Mucosa of descending colon (tissue), 3 donors: ENCODE measurements around the gene TNIP1. TPM values are rescaled to one million over a fixed set of nuclear protein-coding genes. Genes with fewer than 3 reads are reported as not detected.

ENCODE experiments used
- ATAC-seq: fragments of 200-7000 bp; cut with Tn5 transposase; one replicate; pipeline ENCODE4 v1.9.1; 2020; ENCODE audit warnings: mild to moderate bottlenecking, moderate library complexity
- DNase-seq, 3 donors: peaks; one replicate each; pipeline ENCODE4 v3.0.0-alpha.2; 2020
- H3K36me3 ChIP-seq: fragments of 200-600 bp; one replicate; pipeline ENCODE4 v1.8.0; 2021; ENCODE audit warnings: low read depth, mild to moderate bottlenecking
- H3K4me1 ChIP-seq: fragments of 200-600 bp; one replicate; pipeline ENCODE4 v1.8.0; 2021; ENCODE audit warnings: low read depth, mild to moderate bottlenecking
- H3K4me3 ChIP-seq: fragments of 200-600 bp; one replicate; pipeline ENCODE4 v1.8.0; 2021; ENCODE audit warnings: mild to moderate bottlenecking
- H3K9me3 ChIP-seq: fragments of 200-600 bp; one replicate; pipeline ENCODE4 v1.8.0; 2021; ENCODE audit warnings: mild to moderate bottlenecking
- CTCF ChIP-seq: fragments of 200-600 bp; IDR thresholded peaks from one replicate; pipeline ENCODE4 v1.8.0; 2022; ENCODE audit warnings: antibody characterized with exemption, mild to moderate bottlenecking
- intact Hi-C, 2 donors: fragments of 100-400 bp; cut with DNase I in 1 of 2; cut with micrococcal nuclease in 1 of 2; formaldehyde crosslinking; loops; one replicate each; pipeline versions ENCODE4 v1.11.0 to v1.11.1; 2022; cut with DNase I, micrococcal nuclease
- total RNA-seq, 3 donors: library from RNA; stranded (reverse); fragmentation: NEBNext Ultra II Directional in 2 of 3; extraction: Animal tissue kit (Norgen Biotek cat#: 25700) in 2 of 3; gene quantifications; one replicate each; pipeline versions ENCODE4 v1.2.1 to v1.2.4, GENCODE V29; 2021 to 2023
- donor health status: DM: no; HTN: no; CAD: no; lungs with moderate emphysema.
- donor health status: DM: no; HTN: no; CAD: no.
- donor health status: DM: no; HTN: yes; CAD: no.

TNIP1 gene
- total RNA-seq, 3 donors from 2014 or later, result 140 to 218 (median 156) TPM

- Histone ChIP-seq H3K4me3 (no peak overlapping the region), H3K9me3 (no peaks in the 10 kb centered on the region), H3K36me3 (no peaks in the 10 kb centered on the region), H3K4me1 (peaks cover 11% of the 10 kb centered on the region)
- no peak for TF ChIP-seq CTCF
- intact Hi-C loops, result loop anchor here in 1 of 2 donors (5.0 kb wide), 1 partner anchor 44 kb away; no protein-coding TSS in a partner anchor
- no peak for DNase-seq
- no peak for ATAC-seq
These were observed 77.9 kb downstream of the TNIP1 start for GRCh38 chr5:151002681-151003502.

GRCh38 chr5:151002250-151002649 is 78.6 kb downstream of the TNIP1 start:
- H3K9me3 ChIP-seq, result no peaks in the 10 kb centered on the region
- no peaks in the 10 kb centered on the region for H3K36me3 ChIP-seq
- peak in 1 of 3 donors; percentile 43 for DNase-seq
- intact Hi-C loops, result loop anchor here in 1 of 2 donors (5.0 kb wide), 1 partner anchor 45 kb away; no protein-coding TSS in a partner anchor
- no peak overlapping the region for H3K4me3 ChIP-seq
- no peak for TF ChIP-seq CTCF
- peaks cover 11% of the 10 kb centered on the region for H3K4me1 ChIP-seq
- no peak for ATAC-seq

DNA sequence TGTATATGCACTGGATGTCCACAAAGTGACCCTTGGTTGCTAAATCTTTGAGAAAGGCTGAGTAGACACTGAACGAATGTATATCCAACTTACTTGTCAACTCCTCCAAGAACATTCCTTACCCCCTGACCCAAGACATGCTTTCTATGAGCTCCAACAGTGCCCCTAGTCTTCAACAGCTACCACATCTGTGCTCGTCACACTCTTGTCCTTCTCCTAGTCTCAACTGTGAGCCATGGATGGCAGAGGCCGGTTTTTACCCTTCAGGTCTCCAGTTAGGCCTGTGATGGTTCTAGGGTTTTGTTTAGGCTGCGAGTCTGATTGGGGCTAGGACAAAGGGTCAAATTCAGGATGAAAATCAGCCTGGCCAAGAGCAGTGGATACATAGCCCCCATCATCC is 79.4 kb downstream of the TNIP1 start:
- TF ChIP-seq CTCF, result no peak
- Histone ChIP-seq H3K4me3 (no peak overlapping the region), H3K9me3 (no peaks in the 10 kb centered on the region), H3K4me1 (peaks cover 5% of the 10 kb centered on the region), H3K36me3 (no peaks in the 10 kb centered on the region)
- ATAC-seq (no peak), DNase-seq (no peak)
- intact Hi-C loops, result loop anchor here in 1 of 2 donors (5.0 kb wide), 1 partner anchor 46 kb away; no protein-coding TSS in a partner anchor

DNA sequence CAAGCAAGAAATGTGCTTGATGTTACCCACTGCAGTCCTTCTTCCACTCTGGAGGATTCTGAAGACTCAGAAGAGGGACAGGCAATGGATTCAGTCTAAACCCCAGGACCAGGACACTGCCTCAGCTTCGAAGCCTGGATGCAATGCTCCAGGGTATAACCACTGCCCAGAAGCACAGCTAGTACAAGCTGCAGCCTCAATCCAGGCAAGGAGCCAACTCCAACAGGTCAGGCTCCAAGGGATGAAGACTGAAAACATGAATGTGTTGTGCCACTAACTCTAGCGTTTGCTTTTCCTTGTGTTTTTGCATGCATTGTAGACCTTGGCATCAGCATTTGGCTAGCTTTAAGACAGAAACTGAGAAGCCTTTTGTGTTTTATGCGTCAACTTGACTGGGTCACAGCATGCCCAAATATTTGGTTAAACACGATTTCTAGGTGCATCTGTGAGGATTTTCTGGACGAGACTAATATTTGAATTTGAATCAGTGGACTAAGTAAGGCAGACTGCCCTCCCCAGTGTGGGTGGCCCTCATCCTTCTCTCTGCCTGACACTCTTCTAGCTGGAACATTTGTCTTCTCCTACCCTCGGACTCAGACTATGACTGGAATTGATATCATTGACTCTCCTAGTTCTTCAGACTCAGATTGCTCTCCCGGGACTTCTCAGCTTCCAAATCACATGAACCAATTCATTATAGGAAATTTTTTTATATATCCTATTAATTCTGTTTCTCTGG is 81.0 kb downstream of the TNIP1 start:
- H3K36me3 ChIP-seq, result no peaks in the 10 kb centered on the region
- no peak for TF ChIP-seq CTCF
- no peak overlapping the region for H3K4me3 ChIP-seq
- no peak for DNase-seq
- H3K4me1 ChIP-seq, result peaks cover 3% of the 10 kb centered on the region
- intact Hi-C loops, result loop anchor here in 1 of 2 donors (5.0 kb wide), 1 partner anchor 47 kb away; no protein-coding TSS in a partner anchor
- H3K9me3 ChIP-seq, result no peaks in the 10 kb centered on the region
- no peak for ATAC-seq

GRCh38 chr5:150993826-150994412 is 86.9 kb downstream of the TNIP1 start:
- H3K4me3 ChIP-seq, result no peak overlapping the region
- peak; percentile 71 for ATAC-seq
- DNase-seq, result peak in 1 of 3 donors; percentile 27

More at GRCh38 chr5:150993826-150994412, 86.9 kb downstream of the TNIP1 start:
- no peaks in the 10 kb centered on the region for H3K36me3 ChIP-seq
- H3K4me1 ChIP-seq, result peaks cover 3% of the 10 kb centered on the region
- H3K9me3 ChIP-seq, result no peaks in the 10 kb centered on the region
- TF ChIP-seq CTCF, result no peak
- intact Hi-C loops, result no loop called here
